ENCODE data around the gene ATXN1. TPM values are rescaled to one million over a fixed set of nuclear protein-coding genes. Genes with fewer than 3 reads are reported as not detected.

The ATXN1 gene
- total RNA-seq, 1 donor from 2014 or later = 33.7 TPM

DNA sequence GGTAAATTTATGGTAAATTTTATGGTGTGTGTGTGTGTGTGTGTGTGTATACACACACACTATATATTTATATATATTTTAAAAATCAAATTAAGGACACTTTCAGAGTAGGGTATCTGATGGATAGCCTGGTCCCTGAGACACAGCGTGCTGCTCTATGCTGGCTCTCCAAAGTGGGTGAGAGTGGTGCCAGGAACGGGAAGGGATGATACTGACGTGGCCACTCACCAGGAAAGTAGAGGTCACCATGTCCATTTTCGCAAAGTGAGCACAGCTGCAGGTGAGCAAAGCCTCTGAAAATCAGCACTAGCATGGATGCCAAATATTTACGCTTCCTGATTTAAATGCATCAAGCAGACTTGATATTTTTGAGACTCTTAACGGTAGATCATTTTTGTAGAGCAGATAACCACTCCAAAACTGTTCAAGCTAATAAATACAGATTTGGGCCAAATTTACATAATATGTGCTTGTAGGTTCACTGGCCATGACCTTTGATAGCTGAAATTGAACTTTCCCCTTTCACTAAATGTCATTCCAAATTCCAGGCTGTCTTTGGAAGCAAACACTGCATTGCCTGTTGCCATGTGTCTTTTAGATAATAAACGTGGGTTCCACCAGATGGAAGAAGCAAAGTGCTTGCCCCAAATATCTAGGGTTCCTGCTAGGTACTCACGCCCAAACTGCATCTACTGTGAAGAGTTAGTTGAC is 116.6 kb downstream of the ATXN1 start:
- H3K4me1 Mint-ChIP-seq (ENCODE audit: unreplicated experiment) = no peaks in the 10 kb centered on the region
- H3K27ac Mint-ChIP-seq = no peak overlapping the region
- TF ChIP-seq, protein P1, sequence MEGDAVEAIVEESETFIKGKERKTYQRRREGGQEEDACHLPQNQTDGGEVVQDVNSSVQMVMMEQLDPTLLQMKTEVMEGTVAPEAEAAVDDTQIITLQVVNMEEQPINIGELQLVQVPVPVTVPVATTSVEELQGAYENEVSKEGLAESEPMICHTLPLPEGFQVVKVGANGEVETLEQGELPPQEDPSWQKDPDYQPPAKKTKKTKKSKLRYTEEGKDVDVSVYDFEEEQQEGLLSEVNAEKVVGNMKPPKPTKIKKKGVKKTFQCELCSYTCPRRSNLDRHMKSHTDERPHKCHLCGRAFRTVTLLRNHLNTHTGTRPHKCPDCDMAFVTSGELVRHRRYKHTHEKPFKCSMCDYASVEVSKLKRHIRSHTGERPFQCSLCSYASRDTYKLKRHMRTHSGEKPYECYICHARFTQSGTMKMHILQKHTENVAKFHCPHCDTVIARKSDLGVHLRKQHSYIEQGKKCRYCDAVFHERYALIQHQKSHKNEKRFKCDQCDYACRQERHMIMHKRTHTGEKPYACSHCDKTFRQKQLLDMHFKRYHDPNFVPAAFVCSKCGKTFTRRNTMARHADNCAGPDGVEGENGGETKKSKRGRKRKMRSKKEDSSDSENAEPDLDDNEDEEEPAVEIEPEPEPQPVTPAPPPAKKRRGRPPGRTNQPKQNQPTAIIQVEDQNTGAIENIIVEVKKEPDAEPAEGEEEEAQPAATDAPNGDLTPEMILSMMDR (conservative IDR thresholded peaks at IDR 0.05) = no peak
- no peaks in the 10 kb centered on the region for H3K9me3 Mint-ChIP-seq
- no peak for DNase-seq (ENCODE audit: extremely low spot score, unreplicated experiment)
- no peak overlapping the region for H3K4me3 Mint-ChIP-seq
- peaks cover 17% of the 10 kb centered on the region for H3K36me3 Mint-ChIP-seq
- no peaks in the 10 kb centered on the region for H3K27me3 Mint-ChIP-seq

DNA sequence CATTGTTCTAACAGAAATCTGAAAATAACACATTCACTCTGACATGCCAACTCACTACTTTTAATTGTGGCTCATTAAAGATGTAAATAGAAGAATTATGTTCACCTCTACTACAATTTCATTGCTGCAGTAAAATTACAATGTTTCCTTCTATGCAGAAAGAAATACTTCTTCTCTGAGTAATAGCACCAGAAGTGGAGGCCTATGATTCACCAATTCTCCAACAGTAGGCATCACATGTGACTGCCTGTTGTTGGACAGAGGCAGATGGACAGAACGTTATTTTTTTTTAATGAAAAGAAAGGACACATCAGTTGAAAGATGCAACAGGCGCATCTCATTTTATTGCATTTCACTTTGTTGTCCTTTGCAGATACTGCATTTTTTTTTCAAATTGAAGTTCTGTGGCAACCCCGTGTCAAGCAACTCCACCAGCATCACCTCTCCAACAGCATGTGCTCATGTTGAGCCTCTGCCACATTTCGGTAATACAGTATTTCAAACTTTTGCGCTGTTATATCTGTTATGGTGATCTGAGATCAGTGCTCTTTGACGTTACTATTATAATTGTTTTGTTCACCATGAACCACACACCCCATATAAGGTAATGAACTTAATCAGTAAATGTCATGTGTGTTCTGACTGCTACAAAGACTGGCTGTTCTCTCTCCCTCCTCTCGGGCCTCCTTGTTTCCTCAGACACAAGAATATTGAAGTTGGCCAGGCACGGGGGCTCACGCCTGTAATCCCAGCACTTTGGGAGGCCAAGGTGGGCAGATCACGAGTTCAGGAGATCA is 121.4 kb downstream of the ATXN1 start:
- Mint-ChIP-seq H3K27ac (no peak overlapping the region), H3K4me1 (ENCODE audit: unreplicated experiment) (peaks cover 14% of the 10 kb centered on the region), H3K4me3 (no peak overlapping the region), H3K9me3 (no peaks in the 10 kb centered on the region), H3K36me3 (peaks cover 23% of the 10 kb centered on the region), H3K27me3 (no peaks in the 10 kb centered on the region)
- TF ChIP-seq, protein P1 (conservative IDR thresholded peaks at IDR 0.05) = no peak
- DNase-seq (ENCODE audit: extremely low spot score, unreplicated experiment) = no peak

DNA sequence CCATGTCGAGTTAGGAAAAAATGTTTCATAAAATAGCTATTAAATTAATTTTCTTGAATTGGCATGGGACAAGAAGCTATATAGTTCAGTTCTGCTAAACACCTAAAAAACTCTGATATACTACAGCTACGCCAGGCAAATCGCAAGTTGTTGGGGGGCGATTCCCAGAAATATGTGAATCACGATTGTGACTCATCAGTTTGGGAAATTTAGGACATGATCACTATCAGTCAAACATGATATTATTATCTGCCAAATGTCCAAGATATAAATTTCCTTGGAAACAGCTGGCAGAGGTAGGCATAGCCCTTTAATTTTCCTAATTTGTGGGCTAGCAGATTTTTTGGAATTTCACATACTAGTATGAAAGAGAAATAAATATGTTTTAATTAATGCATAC is 123.6 kb downstream of the ATXN1 start:
- Mint-ChIP-seq H3K4me1 (ENCODE audit: unreplicated experiment) (peaks cover 18% of the 10 kb centered on the region), H3K27ac (no peak overlapping the region), H3K4me3 (no peak overlapping the region), H3K9me3 (no peaks in the 10 kb centered on the region), H3K27me3 (no peaks in the 10 kb centered on the region), H3K36me3 (peaks cover 22% of the 10 kb centered on the region)
- TF ChIP-seq, protein P1 (conservative IDR thresholded peaks at IDR 0.05) = no peak
- DNase-seq (ENCODE audit: extremely low spot score, unreplicated experiment) = no peak

DNA sequence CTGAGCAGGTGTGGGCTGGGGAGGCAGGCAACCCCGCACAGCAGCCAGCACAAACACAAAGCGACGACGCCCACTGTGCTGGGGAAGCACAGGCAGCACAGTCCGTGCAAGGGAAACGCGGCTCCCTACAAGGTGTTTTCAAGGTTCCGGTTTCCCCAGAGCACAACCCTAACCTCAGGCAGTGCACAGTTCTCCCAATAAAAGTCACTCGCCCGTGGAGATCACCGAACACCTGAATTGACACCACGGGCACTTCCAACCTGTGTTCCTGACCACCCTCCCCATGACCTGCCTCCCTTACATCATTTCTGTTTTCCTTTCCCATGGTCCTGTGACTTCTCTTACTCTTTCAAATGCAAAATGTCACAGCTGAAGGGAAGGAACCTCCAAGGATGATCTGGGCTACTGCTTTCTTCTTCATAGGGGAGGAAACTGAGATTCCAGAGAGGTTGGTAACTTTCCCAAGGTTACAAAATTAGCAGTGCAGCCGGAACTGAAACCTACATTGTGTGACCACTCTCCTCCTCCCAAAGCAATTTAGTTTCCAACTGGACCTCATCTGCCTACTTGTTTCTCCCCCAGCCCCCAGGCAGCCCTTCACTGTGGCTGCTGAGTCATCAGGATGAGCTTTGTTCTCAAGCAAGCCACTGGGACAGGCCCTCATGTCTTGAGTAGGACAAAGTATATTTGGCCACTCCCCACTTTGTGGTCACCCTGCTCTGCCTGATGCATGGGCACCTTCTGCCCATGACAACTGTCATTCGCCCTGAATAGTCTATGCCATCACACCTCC is 125.3 kb downstream of the ATXN1 start:
- no peaks in the 10 kb centered on the region for H3K27me3 Mint-ChIP-seq
- H3K4me1 Mint-ChIP-seq (ENCODE audit: unreplicated experiment) = peaks cover 18% of the 10 kb centered on the region
- DNase-seq (ENCODE audit: extremely low spot score, unreplicated experiment) = no peak
- TF ChIP-seq, protein P1 (conservative IDR thresholded peaks at IDR 0.05) = no peak
- peak overlapping the region; percentile 22 for H3K27ac Mint-ChIP-seq
- H3K4me3 Mint-ChIP-seq = peak overlapping the region; percentile 31
- H3K9me3 Mint-ChIP-seq = no peaks in the 10 kb centered on the region
- peaks cover 12% of the 10 kb centered on the region for H3K36me3 Mint-ChIP-seq

DNA sequence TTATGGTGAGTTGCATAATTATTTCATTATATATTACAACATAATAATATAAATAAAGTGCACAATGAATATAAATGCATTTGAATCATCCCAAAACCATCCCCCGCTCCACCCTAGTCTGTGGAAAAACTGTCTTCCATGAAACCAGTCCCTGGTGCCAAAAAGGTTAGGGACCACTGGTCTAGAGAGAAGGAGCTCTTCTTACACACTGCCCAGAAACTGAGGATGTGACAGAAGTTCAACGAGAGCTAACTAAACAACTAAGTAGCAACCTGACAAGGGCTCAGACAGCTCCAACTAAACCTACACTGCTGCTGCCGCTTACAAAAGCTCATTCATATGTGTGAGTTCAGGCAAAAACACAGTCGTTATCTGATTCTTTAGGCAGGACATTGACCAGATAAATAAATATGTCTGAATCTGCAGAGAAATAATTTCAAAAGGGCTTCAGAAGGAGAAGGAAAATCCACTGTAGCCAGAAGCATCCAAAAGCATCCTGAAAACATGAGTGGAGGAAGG is 125.9 kb downstream of the ATXN1 start:
- DNase-seq (ENCODE audit: extremely low spot score, unreplicated experiment) = no peak
- no peak overlapping the region for H3K4me3 Mint-ChIP-seq

More for the DNA sequence above, 125.9 kb downstream of the ATXN1 start:
- Mint-ChIP-seq H3K9me3 (no peaks in the 10 kb centered on the region), H3K27ac (no peak overlapping the region), H3K27me3 (no peaks in the 10 kb centered on the region), H3K36me3 (peaks cover 13% of the 10 kb centered on the region), H3K4me1 (ENCODE audit: unreplicated experiment) (peaks cover 18% of the 10 kb centered on the region)
- TF ChIP-seq, protein P1 (conservative IDR thresholded peaks at IDR 0.05) = no peak
